CD4-positive, alpha-beta T cell treated with Interleukin-21 for 1 hour (primary cell): ENCODE results near the gene EHF.
A peak's percentile ranks its signal among the peaks of the same experiment; 100 is the strongest.

Experiments used
- DNase-seq: peaks from one replicate; pipeline ENCODE4 v3.0.0-alpha.2; 2020

Gene EHF

GRCh38 chr11:34627197-34627596 lies 6.3 kb downstream of the EHF start:
- DNase-seq = no peak

GRCh38 chr11:34629711-34630110 lies 8.8 kb downstream of the EHF start:
- no peak for DNase-seq

- DNase-seq = no peak
Observed at GRCh38 chr11:34630544-34630943, 9.7 kb downstream of the EHF start.

GRCh38 chr11:34631297-34631696 lies 10.4 kb downstream of the EHF start:
- DNase-seq = no peak

- DNase-seq = no peak
Observed at GRCh38 chr11:34631737-34632104, 10.8 kb downstream of the EHF start.

GRCh38 chr11:34632105-34632791 lies 11.4 kb downstream of the EHF start:
- DNase-seq = no peak

GRCh38 chr11:34633640-34633989 lies 12.7 kb downstream of the EHF start:
- no peak for DNase-seq

- peak; percentile 25 for DNase-seq
Observed at GRCh38 chr11:34633990-34634693, 13.2 kb downstream of the EHF start.

- DNase-seq = no peak
Observed at GRCh38 chr11:34634694-34635062, 13.8 kb downstream of the EHF start.

GRCh38 chr11:34636127-34636526 lies 15.2 kb downstream of the EHF start:
- no peak for DNase-seq

GRCh38 chr11:34637303-34637702 lies 16.4 kb downstream of the EHF start:
- DNase-seq = no peak

- no peak for DNase-seq
Observed at GRCh38 chr11:34638897-34639296, 18.0 kb downstream of the EHF start.

GRCh38 chr11:34639545-34639944 lies 18.7 kb downstream of the EHF start:
- no peak for DNase-seq

- no peak for DNase-seq
Observed at GRCh38 chr11:34640050-34640923, 19.4 kb downstream of the EHF start.

GRCh38 chr11:34640924-34641275 lies 20.0 kb downstream of the EHF start:
- DNase-seq = no peak

- no peak for DNase-seq
Observed at GRCh38 chr11:34641456-34641855, 20.6 kb downstream of the EHF start.

GRCh38 chr11:34642001-34642554 lies 21.2 kb downstream of the EHF start:
- no peak for DNase-seq

- no peak for DNase-seq
Observed at GRCh38 chr11:34642873-34643272, 22.0 kb downstream of the EHF start.

- DNase-seq = no peak
Observed at GRCh38 chr11:34643311-34643710, 22.4 kb downstream of the EHF start.

GRCh38 chr11:34643846-34644245 lies 23.0 kb downstream of the EHF start:
- no peak for DNase-seq

GRCh38 chr11:34644669-34645406 lies 23.9 kb downstream of the EHF start:
- no peak for DNase-seq

- DNase-seq = no peak
Observed at GRCh38 chr11:34646431-34646830, 25.5 kb downstream of the EHF start.

GRCh38 chr11:34647131-34647530 lies 26.2 kb downstream of the EHF start:
- no peak for DNase-seq
